Eye (tissue), 1 donor: ENCODE data around the gene STK39.

Experiments used
- DNase-seq: peaks from one replicate; pipeline ENCODE4 v3.0.0-alpha.2; 2015

The STK39 gene

DNA sequence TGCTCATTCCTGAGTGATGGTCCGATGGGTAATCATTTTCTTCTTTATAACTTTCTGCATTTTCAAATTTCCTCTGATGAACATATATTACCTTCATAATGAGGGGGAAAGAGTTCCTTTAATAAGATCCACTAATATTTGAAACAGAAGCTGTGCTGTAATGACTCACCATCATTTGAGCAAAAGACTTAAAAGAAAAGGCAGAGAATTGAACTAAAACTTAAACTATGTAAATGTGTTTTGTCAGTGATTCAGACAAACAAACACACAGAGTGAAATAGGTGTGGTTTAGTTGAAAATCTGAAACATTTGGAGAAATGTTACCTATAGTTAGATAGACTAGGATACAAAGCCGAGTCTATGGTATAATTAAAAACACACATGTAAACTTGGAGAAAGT lies 209.6 kb downstream of the STK39 start:
- no peak for DNase-seq

DNA sequence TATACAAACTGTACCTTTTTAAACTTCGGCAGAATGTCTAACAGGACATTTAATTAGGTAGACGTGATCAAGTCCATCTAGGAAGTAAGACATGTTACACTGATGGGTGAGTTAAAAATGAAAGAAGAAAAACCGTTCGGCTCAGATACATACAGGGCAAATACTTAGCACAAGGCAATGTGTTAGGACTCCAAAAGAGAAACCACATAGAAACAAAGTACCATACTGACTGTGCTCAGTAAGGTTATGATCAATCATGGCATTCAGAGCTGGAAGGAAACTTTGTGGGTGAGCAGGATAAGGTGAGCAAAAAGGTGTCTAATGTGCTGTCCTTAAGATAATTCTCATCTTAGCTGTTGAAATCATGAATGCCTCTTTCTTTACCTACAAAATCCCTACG lies 211.9 kb downstream of the STK39 start:
- DNase-seq = no peak

DNA sequence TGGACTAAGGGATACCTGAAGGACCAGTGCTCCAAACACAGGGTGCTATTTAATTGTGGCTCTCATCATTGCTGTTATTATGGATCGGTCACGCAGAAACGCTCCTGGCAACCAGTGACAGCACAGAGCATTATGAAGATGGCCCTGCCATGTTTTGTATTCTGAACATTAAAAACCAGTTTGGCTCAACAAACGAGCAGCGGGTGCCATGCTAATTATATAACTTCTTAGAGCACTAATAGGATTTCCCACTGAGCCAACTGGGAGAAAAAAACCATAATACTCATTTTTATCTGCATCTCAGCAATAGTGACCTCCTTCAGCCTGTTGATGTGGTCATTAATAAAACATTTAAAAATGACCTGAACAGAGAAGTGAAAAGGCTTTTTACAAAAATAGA lies 212.8 kb downstream of the STK39 start:
- no peak for DNase-seq

DNA sequence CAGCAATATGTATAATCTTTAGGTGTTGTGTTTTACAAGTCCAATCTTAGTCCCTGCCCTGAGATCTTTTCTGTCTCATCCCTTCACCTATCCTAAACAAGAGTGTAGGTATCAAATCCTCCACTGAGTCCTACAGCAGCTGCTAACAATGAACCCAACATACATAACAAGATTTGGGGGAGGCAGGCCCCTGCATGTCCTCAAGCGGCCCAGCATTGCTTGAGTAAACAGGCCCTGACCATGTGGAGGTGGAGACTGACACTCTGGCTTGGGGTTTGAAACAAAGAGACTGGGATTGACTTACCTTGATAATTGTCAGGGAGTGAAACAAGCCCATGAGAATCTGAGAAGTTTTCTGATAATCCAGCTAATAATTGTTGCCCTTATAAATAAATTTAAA lies 213.4 kb downstream of the STK39 start:
- no peak for DNase-seq

DNA sequence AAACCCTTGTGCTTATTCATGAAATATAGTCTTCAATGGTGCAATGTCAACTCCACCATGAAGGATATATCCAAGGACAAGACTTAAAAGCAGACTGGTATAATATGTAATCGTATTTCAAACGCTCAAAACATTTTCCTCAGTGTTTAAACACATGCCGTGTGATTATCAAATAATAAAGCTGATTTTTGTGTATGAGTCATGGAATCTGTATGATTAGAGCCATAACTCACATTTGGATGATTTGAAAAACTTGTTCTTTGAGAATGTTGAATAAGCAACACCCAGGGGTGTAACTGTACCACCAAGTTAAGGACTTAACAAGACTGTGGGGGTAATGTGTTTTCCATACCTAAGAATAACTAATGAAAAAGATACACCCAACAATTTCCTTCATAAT lies 215.3 kb downstream of the STK39 start:
- no peak for DNase-seq

DNA sequence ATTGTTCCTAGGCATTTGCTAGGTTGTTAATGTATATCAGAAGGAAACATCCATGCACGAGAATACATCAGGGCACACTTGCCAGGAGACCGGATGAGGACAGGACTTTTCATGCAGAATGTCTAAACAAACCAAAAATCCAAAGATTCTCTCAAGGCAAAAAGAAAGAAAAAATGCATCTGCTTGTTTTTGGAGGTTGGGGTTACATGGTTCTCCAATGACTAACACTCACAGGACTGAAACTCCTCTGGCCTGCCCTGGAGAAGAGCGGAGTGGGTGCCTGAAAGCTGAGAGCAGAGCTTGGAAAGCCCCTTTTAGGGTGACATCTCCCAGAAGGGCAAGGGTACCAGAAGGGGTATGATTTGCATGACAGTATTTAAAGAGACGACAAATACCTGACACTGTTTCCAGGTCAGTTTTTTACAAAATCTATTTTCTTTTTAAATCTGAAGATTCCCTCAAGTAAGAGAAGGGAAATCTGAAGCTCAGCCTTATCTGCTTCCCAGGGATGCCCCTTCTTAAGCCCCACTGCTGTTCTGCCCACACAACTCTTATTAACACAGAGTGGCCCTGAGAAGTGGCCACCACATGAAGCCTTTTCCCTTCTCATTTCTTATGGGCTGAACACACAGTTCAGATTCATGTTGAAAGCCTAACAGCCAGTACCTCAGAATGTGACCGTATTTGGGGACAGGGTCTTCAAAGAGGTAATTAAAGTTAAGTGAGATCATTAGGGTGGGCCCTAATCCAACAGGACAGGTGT lies 216.4 kb downstream of the STK39 start:
- DNase-seq = peak; percentile 36

DNA sequence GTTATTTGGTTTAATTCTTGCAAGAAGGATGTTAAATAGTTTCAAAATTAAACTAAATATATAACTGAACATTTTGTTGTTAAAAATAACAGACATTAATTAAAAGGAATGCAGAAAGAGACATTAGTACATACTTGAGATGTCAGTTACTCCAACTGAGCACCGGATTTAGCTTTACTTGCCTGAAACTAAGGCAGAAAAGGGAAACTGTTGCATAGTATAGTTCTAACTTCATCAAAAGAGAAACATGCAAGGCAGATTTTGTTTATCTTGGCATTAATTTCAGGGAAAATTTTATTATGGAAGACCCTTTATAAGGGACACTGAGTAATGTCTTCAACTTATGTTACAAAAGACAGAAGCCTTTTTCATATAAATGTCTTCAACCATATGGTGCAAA lies 218.3 kb downstream of the STK39 start:
- DNase-seq = no peak

DNA sequence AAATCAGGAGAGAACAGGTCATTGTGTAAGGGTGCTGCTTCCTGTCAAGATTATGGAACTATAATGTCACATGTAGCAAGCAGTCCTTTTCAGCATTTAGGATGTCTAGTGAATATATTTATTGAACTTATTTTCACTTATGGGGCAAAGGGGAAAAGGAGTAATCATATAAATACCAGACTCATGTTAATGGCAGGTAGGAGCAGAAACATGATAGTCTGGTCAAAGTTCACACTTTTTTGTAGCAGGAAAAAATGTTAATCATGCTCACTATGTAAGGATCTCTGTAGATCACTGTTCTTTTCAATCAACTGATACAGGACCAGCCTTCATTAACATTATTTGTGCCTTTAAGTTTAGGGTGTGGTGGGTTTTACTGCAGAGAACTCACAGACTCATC lies 219.0 kb downstream of the STK39 start:
- no peak for DNase-seq

DNA sequence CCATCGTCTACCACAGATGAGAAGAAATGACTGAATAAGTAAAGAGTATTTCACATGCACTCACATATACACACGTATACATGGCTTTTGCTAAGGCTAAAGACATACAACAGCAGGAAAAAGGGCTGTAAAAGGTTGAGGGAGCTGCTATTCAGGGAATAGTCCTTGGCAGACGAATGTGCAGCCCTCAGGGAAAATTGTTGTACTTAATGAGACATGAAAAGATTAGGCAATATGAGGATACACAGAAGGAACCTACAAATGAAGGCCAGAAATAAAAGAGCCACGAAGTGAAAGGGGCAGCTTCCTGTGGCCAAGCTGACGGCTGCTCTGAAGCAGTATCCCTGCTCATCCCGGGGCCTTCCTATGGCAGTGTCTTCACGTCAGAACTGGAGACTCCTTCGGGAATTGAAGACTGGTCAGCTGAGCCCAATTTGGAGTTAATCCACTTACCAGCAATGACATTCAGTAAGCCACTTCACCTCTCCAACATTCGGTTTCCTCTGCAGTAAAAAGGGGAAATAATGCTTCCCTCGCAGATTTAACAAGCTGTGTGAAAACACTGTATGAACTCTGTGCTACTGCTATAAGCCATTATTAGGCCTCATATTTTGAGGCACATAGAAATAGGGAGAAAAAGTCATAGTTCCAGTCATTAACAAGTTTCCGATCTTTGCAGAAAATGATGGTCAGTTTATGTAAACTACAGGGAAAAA lies 221.8 kb downstream of the STK39 start:
- DNase-seq = no peak

DNA sequence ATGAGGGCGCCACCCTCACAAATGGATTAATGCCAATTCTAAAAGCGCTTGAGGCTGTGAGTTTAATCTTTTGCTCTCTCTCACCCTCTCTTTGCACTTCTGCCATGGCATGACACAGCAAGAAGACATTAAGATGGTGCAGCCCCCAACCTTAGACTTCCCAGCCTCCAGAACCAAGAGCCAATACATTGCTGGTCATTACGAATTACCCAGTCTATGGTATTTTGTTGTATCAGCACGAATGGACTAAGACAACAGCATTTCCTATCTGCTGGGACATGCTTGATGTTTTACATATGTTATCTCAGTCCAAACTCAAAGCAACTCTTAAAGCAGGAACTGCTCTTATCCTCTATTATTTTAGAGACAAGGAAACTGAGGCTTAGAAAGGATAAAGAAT lies 222.9 kb downstream of the STK39 start:
- DNase-seq = no peak

DNA sequence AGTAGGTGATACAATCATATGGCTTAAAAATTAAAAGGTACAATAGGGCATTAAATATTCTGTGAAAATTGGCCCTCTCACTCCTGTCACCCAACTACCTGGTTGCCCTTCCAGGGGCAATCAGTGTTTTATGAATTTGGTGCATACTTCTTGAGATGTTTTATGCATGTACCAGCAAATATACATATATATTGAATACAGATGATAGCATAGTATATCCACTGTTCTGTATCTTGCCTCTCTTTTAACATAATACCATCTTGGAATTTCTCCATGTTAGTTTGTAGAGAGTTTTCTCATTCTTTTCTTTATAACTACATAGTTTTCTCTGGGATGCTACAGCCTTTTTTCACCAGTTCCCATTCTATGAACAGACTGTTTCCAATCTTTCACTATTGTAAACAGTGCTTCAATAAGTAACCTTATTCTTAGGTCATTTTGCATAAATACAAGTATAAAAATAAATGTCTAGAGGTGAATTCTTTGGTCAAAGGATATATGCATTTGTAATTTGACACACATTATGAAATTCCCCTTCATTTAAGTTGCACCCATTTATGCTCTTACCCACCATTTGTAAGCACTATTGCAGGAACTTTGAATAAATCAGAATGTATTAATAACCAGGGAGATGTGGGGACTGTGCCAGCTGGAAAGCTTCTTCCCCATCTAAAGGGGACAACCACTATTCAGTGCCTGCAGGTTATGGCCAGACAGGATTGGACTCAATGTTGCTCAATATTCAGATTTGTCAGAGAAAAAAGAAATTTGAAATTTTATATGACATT lies 225.4 kb downstream of the STK39 start:
- DNase-seq = no peak

DNA sequence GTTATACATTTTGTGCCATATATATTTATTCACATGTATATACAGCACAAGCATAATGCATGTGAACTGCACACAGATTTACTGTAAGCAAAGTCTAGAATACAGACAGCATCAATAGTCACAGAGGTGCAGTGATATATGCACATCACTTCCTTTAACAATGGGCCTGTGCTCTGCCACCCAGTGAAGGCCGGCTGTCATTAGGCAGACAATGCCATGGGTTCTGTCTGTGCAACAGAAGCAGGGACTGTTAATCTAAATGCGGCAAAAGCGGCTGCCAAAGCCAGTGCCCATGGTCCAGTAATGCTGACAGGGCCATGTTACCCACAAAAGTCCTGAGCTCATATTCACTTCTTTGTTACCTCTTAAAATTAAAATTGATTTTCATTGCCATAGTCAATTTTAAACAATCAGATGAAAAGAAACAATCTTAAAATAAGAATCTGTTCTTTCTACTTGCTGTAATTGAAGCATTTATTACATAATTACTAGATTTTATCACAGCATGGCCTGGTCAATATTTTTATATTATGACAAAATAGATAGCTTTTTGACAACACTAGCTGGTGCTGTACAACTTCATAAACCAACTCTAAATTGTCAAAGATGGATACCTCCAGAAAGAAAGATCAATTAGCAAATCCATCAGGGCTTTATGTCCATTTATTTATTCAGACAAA lies 232.0 kb downstream of the STK39 start:
- no peak for DNase-seq

DNA sequence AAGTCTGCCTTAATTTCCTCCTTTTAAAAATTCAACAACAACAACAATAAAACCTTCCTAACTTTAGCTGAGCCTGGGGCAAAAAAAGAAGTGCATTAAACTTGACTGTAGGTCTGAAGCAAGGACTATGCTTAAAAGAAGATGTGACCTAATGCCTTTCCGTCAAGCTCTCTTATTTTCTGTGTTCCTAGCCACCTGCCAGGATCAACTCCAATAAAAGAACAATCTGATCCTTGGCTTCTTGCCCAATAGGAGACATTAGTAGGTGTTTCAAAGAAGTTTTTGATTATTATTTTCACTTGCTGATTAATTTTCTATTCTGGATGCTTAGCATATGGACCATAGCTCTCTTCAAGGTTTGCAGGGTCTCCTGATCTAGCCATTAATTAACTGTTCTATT lies 237.5 kb downstream of the STK39 start:
- DNase-seq = no peak

DNA sequence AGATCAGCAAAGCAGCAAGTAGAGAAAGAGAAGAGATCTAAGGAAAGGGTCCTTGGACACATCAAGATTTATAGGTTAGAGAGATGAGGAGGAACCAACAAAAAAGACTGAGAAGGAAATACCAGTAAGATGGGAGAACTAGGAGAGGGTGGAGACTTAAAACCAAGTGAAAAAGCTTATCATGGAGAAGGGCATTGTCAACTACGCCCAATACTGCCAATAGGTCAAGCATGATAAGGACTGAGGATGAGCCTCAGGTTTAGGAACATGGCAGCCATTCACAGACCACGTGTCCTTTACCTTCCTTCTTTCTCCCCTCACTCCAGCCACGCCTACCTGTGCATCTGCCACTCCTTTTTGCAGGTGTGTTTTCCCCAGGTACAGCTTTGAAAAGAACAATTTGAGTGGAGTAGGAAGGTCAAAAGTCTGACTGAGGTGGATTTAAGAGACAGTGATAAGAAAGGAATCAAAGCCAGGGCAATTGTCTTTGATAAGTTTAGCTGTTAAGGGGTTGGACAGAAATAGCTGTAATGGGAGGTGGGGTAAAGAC lies 238.7 kb downstream of the STK39 start:
- no peak for DNase-seq

DNA sequence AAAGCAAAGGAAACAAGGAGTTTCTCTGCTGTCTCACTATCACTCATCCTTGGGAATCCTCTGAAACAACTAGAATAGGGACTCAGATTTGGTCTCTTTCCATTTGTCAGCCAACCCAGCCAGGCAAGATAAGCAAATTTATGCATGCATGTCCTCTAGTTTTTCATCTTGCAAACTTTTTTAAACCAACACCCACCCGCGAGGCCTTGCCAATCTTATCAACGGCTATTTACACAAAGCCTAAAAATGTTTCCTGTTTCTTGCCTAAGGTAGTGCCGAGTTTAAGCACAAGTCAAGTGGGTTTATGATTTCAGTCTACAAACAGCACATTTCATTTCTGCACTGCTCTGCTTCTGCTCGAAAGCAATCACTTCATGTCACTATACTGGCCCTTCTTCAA lies 240.9 kb downstream of the STK39 start:
- no peak for DNase-seq

DNA sequence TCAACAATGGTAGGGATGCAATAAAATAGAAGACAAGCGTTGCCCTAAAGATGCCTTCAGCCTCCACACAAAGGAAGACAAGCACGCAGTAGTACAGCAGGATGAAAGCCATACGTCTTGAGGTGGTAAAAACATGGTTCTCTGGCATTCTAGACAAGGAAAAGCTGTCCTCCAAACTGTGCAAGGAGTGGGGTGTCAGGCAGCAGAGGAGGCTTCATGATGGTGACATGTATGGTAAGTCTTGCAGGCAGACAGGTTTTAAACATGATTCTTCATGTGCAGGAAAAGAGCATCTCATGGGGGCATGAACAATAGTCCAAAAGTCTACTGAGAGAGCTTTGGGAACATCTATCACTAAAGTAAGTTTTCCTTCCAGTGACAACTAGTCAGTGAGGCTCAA lies 241.8 kb downstream of the STK39 start:
- DNase-seq = no peak

DNA sequence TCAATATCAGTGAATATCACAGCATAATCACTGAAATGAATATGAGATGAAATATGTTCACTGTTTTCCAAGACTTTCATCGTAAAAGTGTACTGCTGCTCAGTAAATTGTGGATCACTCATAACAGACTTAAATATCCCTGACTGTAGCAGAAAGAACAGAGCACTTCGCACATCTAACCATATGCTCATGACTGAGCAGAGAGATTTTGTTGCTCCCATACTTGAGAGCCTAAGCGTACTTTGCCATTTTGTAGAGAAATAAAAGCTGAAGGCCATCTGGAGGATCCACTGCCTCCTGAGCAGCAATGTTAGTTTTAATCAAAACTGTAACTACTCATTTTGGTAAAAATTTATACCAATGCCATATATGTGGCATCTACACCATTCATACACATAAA lies 243.5 kb downstream of the STK39 start:
- no peak for DNase-seq

DNA sequence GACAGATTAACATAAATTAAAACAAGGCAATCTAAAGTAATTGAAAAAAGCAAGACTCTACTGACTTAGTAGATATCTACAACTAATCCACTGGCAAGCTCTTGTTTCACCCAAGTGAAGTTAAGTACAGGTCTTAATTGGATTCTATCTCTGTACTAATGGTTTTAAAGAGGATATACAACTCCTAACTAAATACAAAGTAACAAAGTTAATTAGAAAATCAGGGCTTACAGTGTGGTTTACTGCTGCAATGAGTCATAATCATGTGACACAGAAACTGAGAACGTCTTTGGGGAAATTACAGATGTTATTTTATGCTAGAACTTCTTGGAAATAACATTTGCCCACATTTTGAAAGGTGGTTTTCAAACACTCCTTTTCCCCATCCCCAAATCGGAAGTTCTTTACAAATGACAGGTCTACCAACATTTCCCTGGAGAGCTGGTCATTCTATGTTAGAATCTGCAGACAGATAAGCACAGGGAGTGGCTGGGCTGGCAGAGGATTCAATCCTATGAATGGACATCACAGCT lies 245.3 kb downstream of the STK39 start:
- no peak for DNase-seq

DNA sequence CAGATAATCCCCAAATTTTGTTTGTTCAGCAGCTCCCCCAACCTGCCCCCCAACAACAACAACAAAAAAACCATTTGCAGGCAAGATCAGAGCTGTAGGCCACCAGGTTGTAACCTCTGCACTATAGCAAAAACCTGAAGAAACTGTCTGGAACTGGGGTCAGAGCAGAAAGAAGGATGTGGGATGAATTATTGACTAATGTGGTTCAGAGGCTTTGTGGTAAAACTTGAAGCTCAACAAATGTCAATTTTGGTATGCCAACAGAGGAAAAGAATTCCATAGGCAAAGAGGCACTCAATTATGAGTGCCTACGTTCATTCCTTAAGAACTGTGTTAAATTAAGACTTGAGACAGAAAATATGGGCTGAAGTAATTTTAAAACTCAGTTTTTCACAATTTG lies 255.1 kb downstream of the STK39 start:
- no peak for DNase-seq

DNA sequence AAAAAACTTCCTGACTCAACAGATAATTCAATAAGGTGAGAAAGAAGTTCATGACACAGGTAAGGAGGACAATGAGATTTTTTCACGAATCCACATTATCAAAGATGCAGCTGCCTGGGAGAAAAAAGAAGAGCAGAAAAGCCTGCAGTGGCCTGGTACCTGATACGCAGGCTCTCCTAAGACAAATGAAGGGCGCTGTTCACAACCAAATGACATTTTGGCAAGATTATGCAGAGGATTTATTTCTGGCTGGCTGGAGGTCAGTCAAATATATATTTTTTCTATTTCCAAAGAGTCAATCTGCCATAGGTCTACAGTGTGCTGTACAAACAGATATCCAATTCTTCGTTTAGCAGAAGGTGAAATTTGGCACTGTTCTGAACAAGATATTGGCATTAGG lies 257.3 kb downstream of the STK39 start:
- no peak for DNase-seq

DNA sequence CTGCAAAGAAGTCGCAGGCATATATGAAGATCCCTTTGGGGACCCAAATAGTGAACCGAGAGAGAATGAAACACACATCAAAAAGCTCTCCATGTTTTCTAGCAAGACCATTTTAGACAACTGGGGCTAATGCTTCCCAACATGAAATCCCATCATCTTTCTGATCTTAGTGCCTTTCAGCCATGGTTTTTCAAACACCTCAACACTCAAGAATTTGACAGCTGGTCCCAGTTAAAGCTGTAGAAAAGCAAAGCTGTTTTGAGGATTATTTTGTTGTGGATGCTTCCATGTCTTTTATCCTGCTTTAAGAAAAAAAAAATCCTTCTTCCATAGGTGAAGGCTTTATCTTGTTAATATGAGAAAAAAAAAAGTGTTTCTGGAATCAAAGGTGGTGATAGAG lies 259.1 kb downstream of the STK39 start:
- DNase-seq = no peak

DNA sequence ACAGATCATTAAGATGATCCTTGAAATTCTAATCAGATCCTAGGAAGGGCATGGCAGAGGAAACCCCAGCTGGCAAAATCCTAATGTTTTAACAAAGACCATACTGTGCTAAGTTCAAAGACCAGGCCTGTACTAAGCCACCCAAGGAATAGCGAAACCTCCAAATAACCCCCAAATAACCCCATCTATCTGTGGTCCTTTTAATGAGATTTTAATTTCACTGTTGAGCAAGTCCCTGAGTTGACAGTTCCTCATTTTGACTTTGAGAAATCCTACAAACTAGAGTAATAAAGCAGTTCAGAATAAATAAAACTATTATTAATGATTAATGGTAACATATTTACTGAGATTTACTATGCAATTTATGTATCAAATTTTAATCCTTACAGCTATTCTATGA lies 259.8 kb downstream of the STK39 start:
- DNase-seq = no peak

DNA sequence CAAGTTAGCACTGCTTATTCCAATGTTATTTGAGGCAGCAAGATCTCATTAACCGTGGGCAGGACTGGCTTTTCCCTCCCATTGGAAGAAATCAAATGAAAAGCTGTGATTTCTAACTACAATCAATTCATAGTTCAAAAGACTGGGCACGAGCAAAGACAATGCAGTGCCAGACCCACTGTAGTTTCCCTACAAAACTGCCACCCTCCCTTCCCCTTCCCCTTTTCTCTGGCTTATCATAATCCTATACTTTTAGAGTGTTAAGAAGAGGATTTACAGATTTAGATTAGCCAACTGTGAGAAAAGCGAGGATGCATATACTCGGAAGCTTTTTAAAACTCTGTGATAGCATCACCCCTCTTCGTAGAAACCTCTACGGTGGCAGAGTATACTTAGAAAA lies 260.4 kb downstream of the STK39 start:
- DNase-seq = no peak
